Endothelial cell (in vitro differentiated cells): ENCODE data around the gene MAP3K5. TPM values are rescaled to one million over a fixed set of nuclear protein-coding genes. Genes with fewer than 3 reads are reported as not detected.
"Not testable (repeated sequence)": the region's sequence is repeated elsewhere in the genome, so short reads cannot be mapped to it uniquely, and the experiment has no call there.

Experiments used
- DNase-seq: peaks from one replicate; pipeline ENCODE4 v3.0.0; 2021; ENCODE audit warnings: low spot score
- H3K27ac Mint-ChIP-seq: one replicate; pipeline ENCODE4 v1.8.0; 2021; ENCODE audit warnings: mixed read lengths, inconsistent platforms; ENCODE audit not compliant: unreplicated experiment
- H3K27me3 Mint-ChIP-seq: one replicate; pipeline ENCODE4 v1.8.0; 2021; ENCODE audit warnings: mild to moderate bottlenecking, moderate library complexity, mixed read lengths, inconsistent platforms; ENCODE audit not compliant: unreplicated experiment
- H3K36me3 Mint-ChIP-seq: one replicate; pipeline ENCODE4 v1.8.0; 2021; ENCODE audit warnings: mild to moderate bottlenecking, low read depth, mixed read lengths, inconsistent platforms; ENCODE audit not compliant: unreplicated experiment
- H3K4me1 Mint-ChIP-seq: one replicate; pipeline ENCODE4 v1.8.0; 2021; ENCODE audit warnings: mild to moderate bottlenecking, mixed read lengths, inconsistent platforms; ENCODE audit not compliant: unreplicated experiment
- H3K4me3 Mint-ChIP-seq: one replicate; pipeline ENCODE4 v1.8.0; 2021; ENCODE audit warnings: mild to moderate bottlenecking, mixed read lengths, inconsistent platforms; ENCODE audit not compliant: unreplicated experiment
- H3K9me3 Mint-ChIP-seq: one replicate; pipeline ENCODE4 v1.8.0; 2021; ENCODE audit warnings: mixed read lengths, inconsistent platforms; ENCODE audit not compliant: unreplicated experiment
- total RNA-seq: library from RNA; stranded (reverse); fragmentation: NEBNext Ultra II Directional; extraction: Animal tissue kit (Norgen Biotek cat#: 25700); gene quantifications from one replicate; pipeline ENCODE4 v1.2.1, GENCODE V29; 2021; ENCODE audit not compliant: unreplicated experiment
- TF ChIP-seq, protein P1 (sequence below): fragments of 200-600 bp; sonication (generic); IDR thresholded peaks from one replicate; pipeline ENCODE4 v1.5.0; 2021; ENCODE audit warnings: antibody characterized with exemption; ENCODE audit not compliant: unreplicated experiment

Gene MAP3K5
- total RNA-seq, 1 donor from 2014 or later: 0.33 TPM

GRCh38 chr6:136594671-136595070, 197.6 kb downstream of the MAP3K5 start:
- H3K4me1 Mint-ChIP-seq: peaks cover 12% of the 10 kb centered on the region
- no peaks in the 10 kb centered on the region for H3K9me3 Mint-ChIP-seq
- no peak for DNase-seq
- peaks cover 3% of the 10 kb centered on the region for H3K27me3 Mint-ChIP-seq
- H3K4me3 Mint-ChIP-seq: no peak overlapping the region
- H3K27ac Mint-ChIP-seq: no peak overlapping the region
- TF ChIP-seq, protein P1, sequence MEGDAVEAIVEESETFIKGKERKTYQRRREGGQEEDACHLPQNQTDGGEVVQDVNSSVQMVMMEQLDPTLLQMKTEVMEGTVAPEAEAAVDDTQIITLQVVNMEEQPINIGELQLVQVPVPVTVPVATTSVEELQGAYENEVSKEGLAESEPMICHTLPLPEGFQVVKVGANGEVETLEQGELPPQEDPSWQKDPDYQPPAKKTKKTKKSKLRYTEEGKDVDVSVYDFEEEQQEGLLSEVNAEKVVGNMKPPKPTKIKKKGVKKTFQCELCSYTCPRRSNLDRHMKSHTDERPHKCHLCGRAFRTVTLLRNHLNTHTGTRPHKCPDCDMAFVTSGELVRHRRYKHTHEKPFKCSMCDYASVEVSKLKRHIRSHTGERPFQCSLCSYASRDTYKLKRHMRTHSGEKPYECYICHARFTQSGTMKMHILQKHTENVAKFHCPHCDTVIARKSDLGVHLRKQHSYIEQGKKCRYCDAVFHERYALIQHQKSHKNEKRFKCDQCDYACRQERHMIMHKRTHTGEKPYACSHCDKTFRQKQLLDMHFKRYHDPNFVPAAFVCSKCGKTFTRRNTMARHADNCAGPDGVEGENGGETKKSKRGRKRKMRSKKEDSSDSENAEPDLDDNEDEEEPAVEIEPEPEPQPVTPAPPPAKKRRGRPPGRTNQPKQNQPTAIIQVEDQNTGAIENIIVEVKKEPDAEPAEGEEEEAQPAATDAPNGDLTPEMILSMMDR: no peak
- H3K36me3 Mint-ChIP-seq: no peaks in the 10 kb centered on the region

DNA sequence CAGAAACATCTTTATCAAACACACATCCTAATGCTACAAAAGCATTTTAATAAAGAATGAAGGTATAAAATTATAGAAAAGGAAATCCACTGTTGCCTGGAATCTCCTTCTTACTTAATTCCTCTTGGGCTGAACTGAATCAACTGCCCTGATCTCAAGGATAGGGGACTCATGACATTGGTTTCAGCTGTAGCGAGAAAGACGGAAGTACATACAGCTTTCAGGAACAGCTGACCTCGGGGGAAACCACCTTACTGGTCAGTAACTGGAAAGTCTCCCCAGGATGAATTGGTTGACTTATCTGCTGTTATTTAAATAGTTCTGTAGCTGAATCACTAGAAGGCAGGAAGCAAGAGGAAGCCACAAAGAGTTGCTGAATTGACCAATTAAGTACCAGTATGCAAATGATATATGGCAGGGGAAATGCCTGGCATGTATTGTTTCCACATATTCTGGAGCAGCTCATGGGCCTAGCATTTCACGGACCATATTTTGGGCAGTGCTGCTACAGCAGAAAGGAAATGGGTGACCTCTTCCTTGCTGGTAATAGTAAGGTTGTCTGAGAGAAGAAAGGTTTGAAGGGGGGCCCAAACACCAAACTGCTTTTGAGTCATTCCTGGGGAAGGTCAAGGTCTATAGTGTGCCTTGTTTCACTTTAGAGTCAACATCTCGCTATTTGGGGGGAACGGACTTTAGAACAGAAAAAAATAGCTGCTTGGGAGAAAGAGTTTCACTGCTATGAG, 198.4 kb downstream of the MAP3K5 start:
- peaks cover 12% of the 10 kb centered on the region for H3K4me1 Mint-ChIP-seq
- TF ChIP-seq, protein P1: no peak
- no peaks in the 10 kb centered on the region for H3K36me3 Mint-ChIP-seq
- no peak overlapping the region for H3K4me3 Mint-ChIP-seq
- no peak overlapping the region for H3K27ac Mint-ChIP-seq
- no peak for DNase-seq
- H3K27me3 Mint-ChIP-seq: peaks cover 3% of the 10 kb centered on the region
- H3K9me3 Mint-ChIP-seq: no peaks in the 10 kb centered on the region

DNA sequence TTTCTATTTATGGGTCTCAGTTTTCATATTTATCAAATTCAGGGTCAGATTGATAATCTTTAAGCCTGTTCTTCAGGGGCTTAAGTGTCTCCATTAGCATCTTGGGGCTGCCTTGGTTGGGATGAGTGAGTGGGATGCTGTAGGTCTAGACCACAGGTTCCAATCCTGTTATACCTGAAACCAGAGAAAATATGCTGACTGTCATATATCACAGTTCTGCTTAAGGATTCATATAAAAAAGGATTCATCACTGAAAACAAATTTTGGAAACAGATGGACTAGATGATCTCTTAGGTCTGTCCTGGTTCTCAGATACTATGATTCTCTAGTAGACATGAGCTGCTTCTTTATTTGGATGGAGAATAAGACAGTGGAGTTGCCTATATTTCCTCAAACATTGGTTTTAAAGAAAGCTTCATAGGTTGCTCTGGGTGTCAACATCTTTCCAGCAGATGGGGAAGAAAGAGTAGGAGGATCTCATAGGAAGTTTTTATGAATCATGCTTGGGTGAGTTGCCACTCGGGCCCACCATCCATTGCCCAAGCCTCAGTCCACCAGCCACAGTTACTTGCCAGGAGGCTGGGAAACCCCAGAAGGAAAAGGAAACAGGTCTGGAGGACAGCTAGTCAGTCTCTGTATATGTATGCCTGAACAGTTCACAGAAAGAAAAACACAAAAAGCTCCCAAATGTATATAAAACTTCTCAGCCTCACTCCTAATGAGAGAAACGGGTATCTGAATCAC, 199.2 kb downstream of the MAP3K5 start:
- no peaks in the 10 kb centered on the region for H3K36me3 Mint-ChIP-seq
- no peaks in the 10 kb centered on the region for H3K9me3 Mint-ChIP-seq
- peaks cover 3% of the 10 kb centered on the region for H3K27me3 Mint-ChIP-seq
- H3K4me3 Mint-ChIP-seq: no peak overlapping the region
- TF ChIP-seq, protein P1: no peak
- no peak for DNase-seq
- H3K27ac Mint-ChIP-seq: no peak overlapping the region
- H3K4me1 Mint-ChIP-seq: peaks cover 12% of the 10 kb centered on the region

GRCh38 chr6:136591617-136592016, 200.7 kb downstream of the MAP3K5 start:
- Mint-ChIP-seq H3K4me1 (peaks cover 12% of the 10 kb centered on the region), H3K36me3 (no peaks in the 10 kb centered on the region), H3K27ac (no peak overlapping the region), H3K9me3 (no peaks in the 10 kb centered on the region), H3K4me3 (no peak overlapping the region), H3K27me3 (peaks cover 4% of the 10 kb centered on the region)
- TF ChIP-seq, protein P1: no peak
- no peak for DNase-seq

DNA sequence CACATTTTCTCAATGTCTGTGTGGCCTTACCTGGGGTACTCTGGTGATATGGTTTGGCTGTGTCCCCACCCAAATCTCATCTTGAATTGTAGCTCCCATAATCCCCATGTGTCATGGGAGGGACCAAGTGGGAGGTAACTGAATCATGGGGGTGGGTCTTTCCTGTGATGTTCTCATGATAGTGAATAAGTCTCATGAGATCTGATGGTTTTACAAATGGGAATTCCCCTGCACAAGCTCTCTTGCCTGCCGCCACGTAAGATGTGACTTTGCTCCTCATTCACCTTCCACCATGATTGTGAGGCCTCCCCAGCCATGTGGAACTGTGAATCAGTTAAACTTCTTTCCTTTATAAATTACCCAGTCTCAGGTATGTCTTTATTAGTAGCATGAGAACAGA, 201.4 kb downstream of the MAP3K5 start:
- not testable (repeated sequence) for H3K27me3 Mint-ChIP-seq, H3K36me3 Mint-ChIP-seq, DNase-seq, H3K27ac Mint-ChIP-seq, H3K9me3 Mint-ChIP-seq, H3K4me3 Mint-ChIP-seq
- peaks cover 12% of the 10 kb centered on the region for H3K4me1 Mint-ChIP-seq
